GM15510 (cell line): ENCODE data around the gene THBD.

Experiments used
- POLR2A ChIP-seq: IDR thresholded peaks from 3 replicates; pipeline ENCODE4 v1.6.1; 2011; ENCODE audit warnings: borderline replicate concordance; ENCODE audit not compliant: insufficient read length; ENCODE audit errors: extremely low read depth

THBD gene

GRCh38 chr20:22999756-23000155 is 49.7 kb downstream of the THBD start:
- TF ChIP-seq POLR2A: no peak

GRCh38 chr20:22998476-22998875 is 51.0 kb downstream of the THBD start:
- no peak for TF ChIP-seq POLR2A

- TF ChIP-seq POLR2A: no peak
Measured at GRCh38 chr20:22995923-22996322, 53.5 kb downstream of the THBD start.
